H1 (cell line): ENCODE measurements around the gene KTN1. TPM values are rescaled to one million over a fixed set of nuclear protein-coding genes. Genes with fewer than 3 reads are reported as not detected.

Source experiments
- CHD1 ChIP-seq: IDR thresholded peaks from 2 replicates; pipeline ENCODE4 v1.6.1; 2012; ENCODE audit warnings: low read depth, low read length, improper control_type of control experiment
- CHD2 ChIP-seq: IDR thresholded peaks from 2 replicates; pipeline ENCODE4 v1.6.1; 2012; ENCODE audit warnings: low read length, improper control_type of control experiment
- CREB1 ChIP-seq: IDR thresholded peaks from 2 replicates; pipeline ENCODE4 v1.6.1; 2012; ENCODE audit warnings: inconsistent platforms
- CTCF ChIP-seq, 3 experiments: IDR thresholded peaks; 1 replicate in 2 of 3; 2 replicates in 1 of 3; pipeline versions ENCODE4 v1.5.1 to v1.6.1; 2011; ENCODE audit warnings: low read length in 3 of 3, mild to moderate bottlenecking in 3 of 3, inconsistent platforms in 2 of 3, low read depth in 1 of 3, moderate library complexity in 1 of 3; ENCODE audit not compliant: insufficient read depth in 1 of 3; ENCODE audit errors: control extremely low read depth in 1 of 3
- JUN ChIP-seq: IDR thresholded peaks from 2 replicates; pipeline ENCODE4 v1.6.1; 2011; ENCODE audit warnings: low read depth, mild to moderate bottlenecking, improper control_type of control experiment, low read length
- KDM5A ChIP-seq: fragments of 200-600 bp; IDR thresholded peaks from 2 replicates; pipeline ENCODE4 v1.7.1; 2012; ENCODE audit warnings: mild to moderate bottlenecking, low read length, inconsistent platforms, mixed read lengths
- RAD21 ChIP-seq, 2 experiments: IDR thresholded peaks in 1 of 2; conservative IDR thresholded peaks in 1 of 2; 2 replicates each; pipeline ENCODE4 v1.6.1; 2011; ENCODE audit warnings: low read depth in 2 of 2, low read length in 2 of 2, improper control_type of control experiment in 1 of 2, inconsistent platforms in 1 of 2, mild to moderate bottlenecking in 1 of 2, moderate library complexity in 1 of 2
- SIRT6 ChIP-seq: IDR thresholded peaks from one replicate; pipeline ENCODE4 v1.7.1; 2012; ENCODE audit warnings: low read length, inconsistent platforms
- SP2 ChIP-seq: IDR thresholded peaks from 2 replicates; pipeline ENCODE4 v1.6.1; 2012; ENCODE audit warnings: mild to moderate bottlenecking, low read length, inconsistent platforms
- polyA plus RNA-seq, 7 experiments: library from polyadenylated mRNA; depleted of rRNA in 3 of 7; stranded (reverse) in 5 of 7; unstranded in 2 of 7; fragments of >200 nt in 5 of 7; fragments of 200-250 nt in 2 of 7; gene quantifications; 1 replicate in 5 of 7; 2 replicates in 1 of 7; 4 replicates in 1 of 7; pipeline versions ENCODE4 v1.2.1 to v1.2.3, GENCODE V29; 2011 to 2013; ENCODE audit warnings: missing spikeins in 2 of 7, mixed read lengths in 2 of 7
- total RNA-seq: library from RNA; stranded (reverse); fragmentation: NEBNext Ultra II Directional; extraction: Animal tissue kit (Norgen Biotek cat#: 25700); gene quantifications from 2 replicates; pipeline ENCODE4 v1.2.1, GENCODE V29; 2021
- TF ChIP-seq, protein P1 (sequence below): IDR thresholded peaks from 2 replicates; pipeline ENCODE4 v1.6.1; 2012; ENCODE audit warnings: low read length, inconsistent platforms

KTN1 gene
- total and polyA plus RNA-seq, 2 of the 8 experiments (the other 6 are each of a cell fraction or from before 2014, with no cell fraction given) = 15.4 to 151 TPM

- TF ChIP-seq, protein P1, sequence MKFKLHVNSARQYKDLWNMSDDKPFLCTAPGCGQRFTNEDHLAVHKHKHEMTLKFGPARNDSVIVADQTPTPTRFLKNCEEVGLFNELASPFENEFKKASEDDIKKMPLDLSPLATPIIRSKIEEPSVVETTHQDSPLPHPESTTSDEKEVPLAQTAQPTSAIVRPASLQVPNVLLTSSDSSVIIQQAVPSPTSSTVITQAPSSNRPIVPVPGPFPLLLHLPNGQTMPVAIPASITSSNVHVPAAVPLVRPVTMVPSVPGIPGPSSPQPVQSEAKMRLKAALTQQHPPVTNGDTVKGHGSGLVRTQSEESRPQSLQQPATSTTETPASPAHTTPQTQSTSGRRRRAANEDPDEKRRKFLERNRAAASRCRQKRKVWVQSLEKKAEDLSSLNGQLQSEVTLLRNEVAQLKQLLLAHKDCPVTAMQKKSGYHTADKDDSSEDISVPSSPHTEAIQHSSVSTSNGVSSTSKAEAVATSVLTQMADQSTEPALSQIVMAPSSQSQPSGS = no peak
- no peak for TF ChIP-seq KDM5A
- no peak for TF ChIP-seq JUN
- TF ChIP-seq CHD2 = no peak
- no peak for TF ChIP-seq CREB1
- peak in 2 of 3 experiments; percentile 6 to 45; a peak in 2 of 4 replicates for TF ChIP-seq CTCF (IDR thresholded peaks at IDR 0.05; ENCODE audit: control extremely low read depth in 1 of 3, insufficient read depth in 1 of 3, low read depth in 1 of 3, low read length in 3 of 3)
- no peak for TF ChIP-seq SP2
- no peak for TF ChIP-seq SIRT6
- TF ChIP-seq CHD1 = no peak
- 0 out of 4 replicates have a peak, but pooled peaks of 1 of the 2 experiments have one; percentile 11 for TF ChIP-seq RAD21 (IDR thresholded peaks at IDR 0.05 in 1 of 2, conservative IDR thresholded peaks at IDR 0.05 in 1 of 2; ENCODE audit: low read depth in 2 of 2, low read length in 2 of 2)
- TF ChIP-seq, all 59 proteins: peak for 3
Measured at GRCh38 chr14:55532645-55533344, 47.2 kb upstream of the KTN1 start (continued).
